Upper lobe of left lung (tissue), 4 donors: ENCODE measurements around the gene PTPDC1.

Source experiments
- EP300 ChIP-seq, 4 donors: sonication (generic); formaldehyde crosslinking; IDR thresholded peaks; one replicate each; pipeline ENCODE4 v1.5.1; 2017; ENCODE audit warnings: antibody characterized with exemption in 4 of 4, control low read depth in 2 of 4
- POLR2A ChIP-seq, 4 donors: fragments of 450-650 bp; IDR thresholded peaks; one replicate each; pipeline ENCODE4 v1.5.1; 2016 to 2017; ENCODE audit warnings: antibody characterized with exemption in 4 of 4, mild to moderate bottlenecking in 2 of 4
- POLR2AphosphoS5 ChIP-seq, 2 donors: sonication (generic); formaldehyde crosslinking; IDR thresholded peaks; one replicate each; pipeline ENCODE4 v1.5.1; 2017; ENCODE audit warnings: antibody characterized with exemption in 2 of 2
- TF ChIP-seq, protein P1 (sequence below), 6 experiments: fragments of 450-650 bp in 4 of 6; fragments of 200-600 bp in 2 of 6; sonication (generic) in 2 of 6; IDR thresholded peaks; one replicate each; pipeline ENCODE4 v1.5.1; 2016 to 2019; ENCODE audit warnings: antibody characterized with exemption in 6 of 6

DNA sequence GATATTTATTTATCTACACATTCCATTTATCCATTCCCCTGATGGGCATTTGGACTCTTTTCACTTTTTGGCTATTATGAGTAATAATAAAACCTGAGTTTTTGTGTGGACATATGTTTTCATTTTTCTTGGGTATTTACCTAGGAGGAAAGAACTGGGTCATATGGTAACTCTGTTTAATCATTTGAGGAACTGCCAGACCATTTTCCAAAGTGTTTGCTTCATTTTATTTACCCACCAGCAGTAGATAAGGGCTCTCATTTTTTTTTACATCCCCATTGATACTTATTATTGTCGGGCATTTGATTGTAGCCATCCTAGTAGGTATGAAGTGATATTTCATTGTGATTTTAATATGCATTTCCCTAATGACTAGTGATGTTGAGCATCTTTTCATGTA, 7.7 kb upstream of the PTPDC1 start:
- TF ChIP-seq POLR2A (IDR thresholded peaks at IDR 0.05), result no peak
- TF ChIP-seq, protein P1, sequence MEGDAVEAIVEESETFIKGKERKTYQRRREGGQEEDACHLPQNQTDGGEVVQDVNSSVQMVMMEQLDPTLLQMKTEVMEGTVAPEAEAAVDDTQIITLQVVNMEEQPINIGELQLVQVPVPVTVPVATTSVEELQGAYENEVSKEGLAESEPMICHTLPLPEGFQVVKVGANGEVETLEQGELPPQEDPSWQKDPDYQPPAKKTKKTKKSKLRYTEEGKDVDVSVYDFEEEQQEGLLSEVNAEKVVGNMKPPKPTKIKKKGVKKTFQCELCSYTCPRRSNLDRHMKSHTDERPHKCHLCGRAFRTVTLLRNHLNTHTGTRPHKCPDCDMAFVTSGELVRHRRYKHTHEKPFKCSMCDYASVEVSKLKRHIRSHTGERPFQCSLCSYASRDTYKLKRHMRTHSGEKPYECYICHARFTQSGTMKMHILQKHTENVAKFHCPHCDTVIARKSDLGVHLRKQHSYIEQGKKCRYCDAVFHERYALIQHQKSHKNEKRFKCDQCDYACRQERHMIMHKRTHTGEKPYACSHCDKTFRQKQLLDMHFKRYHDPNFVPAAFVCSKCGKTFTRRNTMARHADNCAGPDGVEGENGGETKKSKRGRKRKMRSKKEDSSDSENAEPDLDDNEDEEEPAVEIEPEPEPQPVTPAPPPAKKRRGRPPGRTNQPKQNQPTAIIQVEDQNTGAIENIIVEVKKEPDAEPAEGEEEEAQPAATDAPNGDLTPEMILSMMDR (IDR thresholded peaks at IDR 0.05), result no peak
- no peak for TF ChIP-seq POLR2AphosphoS5 (IDR thresholded peaks at IDR 0.05)
- TF ChIP-seq EP300 (IDR thresholded peaks at IDR 0.05), result no peak
